Activated CD4-positive, alpha-beta T cell treated with anti-CD3 and anti-CD28 coated beads for 36 hours (primary cell): ENCODE measurements around the gene CSRNP3. TPM values are rescaled to one million over a fixed set of nuclear protein-coding genes. Genes with fewer than 3 reads are reported as not detected.

Source experiments
- ATAC-seq: fragments of 200-7000 bp; cut with Tn5 transposase; one replicate; pipeline ENCODE4 v1.10.0; 2021; ENCODE audit warnings: mild to moderate bottlenecking, moderate library complexity
- CTCF ChIA-PET: fragments of 350-600 bp; sonication (Branson Sonifier 250); formaldehyde crosslinking; loops from one replicate; lab custom pipeline; 2021; ENCODE audit warnings: antibody characterized with exemption; lab: Charles Lee
- POLR2A ChIA-PET: fragments of 350-600 bp; sonication (Branson Sonifier 250); formaldehyde crosslinking; loops from one replicate; lab custom pipeline; 2021; ENCODE audit warnings: antibody characterized with exemption, inconsistent platforms; lab: Charles Lee
- DNase-seq: peaks from one replicate; pipeline ENCODE4 v3.0.0-alpha.2; 2020
- H3K27ac Mint-ChIP-seq: one replicate; pipeline ENCODE4 v1.8.0; 2021; ENCODE audit warnings: mixed read lengths
- H3K27me3 Mint-ChIP-seq: one replicate; pipeline ENCODE4 v1.8.0; 2021; ENCODE audit warnings: mixed read lengths
- H3K36me3 Mint-ChIP-seq: one replicate; pipeline ENCODE4 v1.8.0; 2021; ENCODE audit warnings: low read depth, mixed read lengths
- H3K4me1 Mint-ChIP-seq: one replicate; pipeline ENCODE4 v1.8.0; 2021; ENCODE audit warnings: mixed read lengths
- H3K4me3 Mint-ChIP-seq: one replicate; pipeline ENCODE4 v1.8.0; 2021; ENCODE audit warnings: mild to moderate bottlenecking, moderate library complexity, mixed read lengths
- H3K9me3 Mint-ChIP-seq: one replicate; pipeline ENCODE4 v1.8.0; 2021; ENCODE audit warnings: low read depth, mixed read lengths
- intact Hi-C, 2 experiments: fragments of 100-400 bp; cut with DNase I in 1 of 2; cut with micrococcal nuclease in 1 of 2; formaldehyde crosslinking; loops; one replicate each; pipeline versions ENCODE4 v1.14.2 to v1.15.1; 2022 to 2024; cut with DNase I, micrococcal nuclease
- total RNA-seq, 2 experiments: library from RNA; stranded (reverse); gene quantifications; one replicate each; pipeline ENCODE4 v1.2.3, GENCODE V29; 2021

CSRNP3 gene
- total RNA-seq, 2 experiments from 2014 or later: not detected

GRCh38 chr2:165440367-165440766, 29.1 kb upstream of the CSRNP3 start:
- H3K36me3 Mint-ChIP-seq: no peaks in the 10 kb centered on the region
- DNase-seq (no peak), ATAC-seq (peak; percentile 19)
- ChIA-PET POLR2A (no interaction called here), CTCF (no interaction called here)
- H3K4me1 Mint-ChIP-seq: peaks cover 28% of the 10 kb centered on the region
- H3K27me3 Mint-ChIP-seq: no peaks in the 10 kb centered on the region
- H3K4me3 Mint-ChIP-seq: no peak overlapping the region
- H3K27ac Mint-ChIP-seq: no peak overlapping the region
- intact Hi-C loops: no loop called here
- no peaks in the 10 kb centered on the region for H3K9me3 Mint-ChIP-seq

- Mint-ChIP-seq H3K9me3 (no peaks in the 10 kb centered on the region), H3K4me3 (no peak overlapping the region), H3K27ac (no peak overlapping the region), H3K4me1 (peaks cover 29% of the 10 kb centered on the region), H3K27me3 (no peaks in the 10 kb centered on the region), H3K36me3 (no peaks in the 10 kb centered on the region)
- ChIA-PET CTCF (interaction anchor here (0.6 kb wide), 1 partner anchor 256 kb away, joined by 3 read pairs; no protein-coding TSS in a partner anchor), POLR2A (no interaction called here)
- DNase-seq: no peak
- intact Hi-C loops: no loop called here
- no peak for ATAC-seq
Observed at GRCh38 chr2:165443511-165443910, 26.0 kb upstream of the CSRNP3 start.

- no peak overlapping the region for H3K4me3 Mint-ChIP-seq
- no peak for DNase-seq
- peaks cover 12% of the 10 kb centered on the region for H3K4me1 Mint-ChIP-seq
- H3K27me3 Mint-ChIP-seq: no peaks in the 10 kb centered on the region
- intact Hi-C loops: no loop called here
- ChIA-PET POLR2A (no interaction called here), CTCF (interaction anchor here (0.8 kb wide), 1 partner anchor 12 kb away, joined by 3 read pairs; no protein-coding TSS in a partner anchor)
- no peaks in the 10 kb centered on the region for H3K9me3 Mint-ChIP-seq
- no peaks in the 10 kb centered on the region for H3K36me3 Mint-ChIP-seq
- no peak overlapping the region for H3K27ac Mint-ChIP-seq
- no peak for ATAC-seq
Observed at GRCh38 chr2:165448406-165448805, 21.1 kb upstream of the CSRNP3 start.

- Mint-ChIP-seq H3K27ac (no peak overlapping the region), H3K4me3 (no peak overlapping the region), H3K4me1 (peaks cover 3% of the 10 kb centered on the region), H3K36me3 (no peaks in the 10 kb centered on the region), H3K9me3 (no peaks in the 10 kb centered on the region), H3K27me3 (no peaks in the 10 kb centered on the region)
- intact Hi-C loops: no loop called here
- CTCF ChIA-PET: interaction anchor here (1.8 kb wide), 1 partner anchor 59 kb away, joined by 4 read pairs; no protein-coding TSS in a partner anchor
- ATAC-seq (no peak), DNase-seq (no peak)
- POLR2A ChIA-PET: no interaction called here
Observed at GRCh38 chr2:165450156-165450555, 19.3 kb upstream of the CSRNP3 start.

GRCh38 chr2:165452327-165452726, 17.2 kb upstream of the CSRNP3 start:
- H3K9me3 Mint-ChIP-seq: peaks cover 3% of the 10 kb centered on the region
- intact Hi-C loops: no loop called here
- H3K4me3 Mint-ChIP-seq: no peak overlapping the region
- ChIA-PET CTCF (no interaction called here), POLR2A (no interaction called here)
- H3K27ac Mint-ChIP-seq: no peak overlapping the region
- H3K36me3 Mint-ChIP-seq: no peaks in the 10 kb centered on the region
- ATAC-seq: no peak
- peaks cover 2% of the 10 kb centered on the region for H3K27me3 Mint-ChIP-seq
- DNase-seq: no peak
- no peaks in the 10 kb centered on the region for H3K4me1 Mint-ChIP-seq

- POLR2A ChIA-PET: no interaction called here
- Mint-ChIP-seq H3K4me3 (no peak overlapping the region), H3K27ac (no peak overlapping the region), H3K36me3 (no peaks in the 10 kb centered on the region), H3K9me3 (peaks cover 3% of the 10 kb centered on the region), H3K4me1 (no peaks in the 10 kb centered on the region), H3K27me3 (peaks cover 2% of the 10 kb centered on the region)
- intact Hi-C loops: no loop called here
- DNase-seq (no peak), ATAC-seq (no peak)
- CTCF ChIA-PET: no interaction called here
Observed at GRCh38 chr2:165453561-165454094, 15.9 kb upstream of the CSRNP3 start.

- Mint-ChIP-seq H3K4me1 (no peaks in the 10 kb centered on the region), H3K27me3 (peaks cover 2% of the 10 kb centered on the region), H3K36me3 (no peaks in the 10 kb centered on the region), H3K9me3 (peaks cover 3% of the 10 kb centered on the region), H3K4me3 (no peak overlapping the region), H3K27ac (no peak overlapping the region)
- ATAC-seq: no peak
- no peak for DNase-seq
- POLR2A ChIA-PET: no interaction called here
- intact Hi-C loops: no loop called here
- CTCF ChIA-PET: no interaction called here
Observed at GRCh38 chr2:165454905-165455304, 14.6 kb upstream of the CSRNP3 start.

- intact Hi-C loops: no loop called here
- CTCF ChIA-PET: no interaction called here
- peaks cover 2% of the 10 kb centered on the region for H3K27me3 Mint-ChIP-seq
- POLR2A ChIA-PET: no interaction called here
- no peaks in the 10 kb centered on the region for H3K4me1 Mint-ChIP-seq
- H3K36me3 Mint-ChIP-seq: no peaks in the 10 kb centered on the region
- H3K9me3 Mint-ChIP-seq: peaks cover 3% of the 10 kb centered on the region
- H3K27ac Mint-ChIP-seq: no peak overlapping the region
- ATAC-seq (no peak), DNase-seq (no peak)
- H3K4me3 Mint-ChIP-seq: no peak overlapping the region
Observed at GRCh38 chr2:165456027-165456426, 13.5 kb upstream of the CSRNP3 start.

- ChIA-PET CTCF (no interaction called here), POLR2A (no interaction called here)
- Mint-ChIP-seq H3K36me3 (no peaks in the 10 kb centered on the region), H3K4me1 (no peaks in the 10 kb centered on the region), H3K27ac (no peak overlapping the region), H3K4me3 (no peak overlapping the region), H3K9me3 (no peaks in the 10 kb centered on the region), H3K27me3 (no peaks in the 10 kb centered on the region)
- intact Hi-C loops: no loop called here
- ATAC-seq (no peak), DNase-seq (no peak)
Observed at GRCh38 chr2:165462443-165462842, 7.1 kb upstream of the CSRNP3 start.

GRCh38 chr2:165466386-165466785, 3.1 kb upstream of the CSRNP3 start:
- H3K27me3 Mint-ChIP-seq: no peaks in the 10 kb centered on the region
- no peak for ATAC-seq
- H3K9me3 Mint-ChIP-seq: no peaks in the 10 kb centered on the region
- ChIA-PET CTCF (interaction anchor here (0.6 to 0.9 kb wide), 4 partner anchors 27 to 408 kb away, joined by 3 read pairs; no protein-coding TSS in a partner anchor), POLR2A (no interaction called here)
- no peak for DNase-seq
- no peaks in the 10 kb centered on the region for H3K36me3 Mint-ChIP-seq
- H3K27ac Mint-ChIP-seq: no peak overlapping the region
- H3K4me1 Mint-ChIP-seq: no peaks in the 10 kb centered on the region
- no peak overlapping the region for H3K4me3 Mint-ChIP-seq
- intact Hi-C loops: no loop called here

GRCh38 chr2:165467921-165468320, 1.6 kb upstream of the CSRNP3 start:
- ChIA-PET POLR2A (no interaction called here), CTCF (interaction anchor here (0.8 kb wide), 1 partner anchor 407 kb away, joined by 3 read pairs; no protein-coding TSS in a partner anchor)
- Mint-ChIP-seq H3K4me3 (no peak overlapping the region), H3K4me1 (no peaks in the 10 kb centered on the region), H3K36me3 (no peaks in the 10 kb centered on the region), H3K27me3 (no peaks in the 10 kb centered on the region), H3K9me3 (no peaks in the 10 kb centered on the region), H3K27ac (no peak overlapping the region)
- DNase-seq (no peak), ATAC-seq (no peak)
- intact Hi-C loops: no loop called here

- no peak for DNase-seq
- ATAC-seq: no peak
- no peak overlapping the region for H3K4me3 Mint-ChIP-seq
- no peaks in the 10 kb centered on the region for H3K36me3 Mint-ChIP-seq
- no peaks in the 10 kb centered on the region for H3K27me3 Mint-ChIP-seq
- ChIA-PET CTCF (no interaction called here), POLR2A (interaction anchor here (0.7 kb wide), 1 partner anchor 11 kb away, joined by 4 read pairs; no protein-coding TSS in a partner anchor)
- intact Hi-C loops: no loop called here
- no peak overlapping the region for H3K27ac Mint-ChIP-seq
- H3K4me1 Mint-ChIP-seq: no peaks in the 10 kb centered on the region
- H3K9me3 Mint-ChIP-seq: no peaks in the 10 kb centered on the region
Observed at GRCh38 chr2:165470361-165470760, 863 bp downstream of the CSRNP3 start.
